ENCODE data around the gene SESN3.

DNA sequence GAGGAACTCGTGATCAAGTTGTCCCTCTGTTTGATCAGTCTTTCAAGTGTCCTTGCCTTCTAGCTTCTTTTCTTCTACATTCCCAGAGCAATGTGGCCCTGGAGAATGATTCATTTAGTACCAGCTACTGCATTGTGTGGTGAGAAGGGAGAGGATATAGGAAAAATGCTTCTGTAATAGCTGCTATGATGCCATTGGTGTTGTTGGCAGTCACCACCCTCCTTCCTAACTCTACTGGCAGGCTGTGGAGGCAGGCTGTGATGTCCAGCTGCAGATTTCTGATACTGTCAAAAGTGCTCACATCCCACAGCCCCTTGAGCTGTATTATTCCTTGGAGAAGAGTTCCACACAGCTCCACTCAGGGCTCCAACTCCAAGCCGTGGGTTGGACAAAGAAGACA, 88.6 kb downstream of the SESN3 start:
- TF ChIP-seq, protein P1, sequence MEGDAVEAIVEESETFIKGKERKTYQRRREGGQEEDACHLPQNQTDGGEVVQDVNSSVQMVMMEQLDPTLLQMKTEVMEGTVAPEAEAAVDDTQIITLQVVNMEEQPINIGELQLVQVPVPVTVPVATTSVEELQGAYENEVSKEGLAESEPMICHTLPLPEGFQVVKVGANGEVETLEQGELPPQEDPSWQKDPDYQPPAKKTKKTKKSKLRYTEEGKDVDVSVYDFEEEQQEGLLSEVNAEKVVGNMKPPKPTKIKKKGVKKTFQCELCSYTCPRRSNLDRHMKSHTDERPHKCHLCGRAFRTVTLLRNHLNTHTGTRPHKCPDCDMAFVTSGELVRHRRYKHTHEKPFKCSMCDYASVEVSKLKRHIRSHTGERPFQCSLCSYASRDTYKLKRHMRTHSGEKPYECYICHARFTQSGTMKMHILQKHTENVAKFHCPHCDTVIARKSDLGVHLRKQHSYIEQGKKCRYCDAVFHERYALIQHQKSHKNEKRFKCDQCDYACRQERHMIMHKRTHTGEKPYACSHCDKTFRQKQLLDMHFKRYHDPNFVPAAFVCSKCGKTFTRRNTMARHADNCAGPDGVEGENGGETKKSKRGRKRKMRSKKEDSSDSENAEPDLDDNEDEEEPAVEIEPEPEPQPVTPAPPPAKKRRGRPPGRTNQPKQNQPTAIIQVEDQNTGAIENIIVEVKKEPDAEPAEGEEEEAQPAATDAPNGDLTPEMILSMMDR (IDR thresholded peaks at IDR 0.05; ENCODE audit: insufficient read depth, low read length) = no peak
- TF ChIP-seq, protein P2, sequence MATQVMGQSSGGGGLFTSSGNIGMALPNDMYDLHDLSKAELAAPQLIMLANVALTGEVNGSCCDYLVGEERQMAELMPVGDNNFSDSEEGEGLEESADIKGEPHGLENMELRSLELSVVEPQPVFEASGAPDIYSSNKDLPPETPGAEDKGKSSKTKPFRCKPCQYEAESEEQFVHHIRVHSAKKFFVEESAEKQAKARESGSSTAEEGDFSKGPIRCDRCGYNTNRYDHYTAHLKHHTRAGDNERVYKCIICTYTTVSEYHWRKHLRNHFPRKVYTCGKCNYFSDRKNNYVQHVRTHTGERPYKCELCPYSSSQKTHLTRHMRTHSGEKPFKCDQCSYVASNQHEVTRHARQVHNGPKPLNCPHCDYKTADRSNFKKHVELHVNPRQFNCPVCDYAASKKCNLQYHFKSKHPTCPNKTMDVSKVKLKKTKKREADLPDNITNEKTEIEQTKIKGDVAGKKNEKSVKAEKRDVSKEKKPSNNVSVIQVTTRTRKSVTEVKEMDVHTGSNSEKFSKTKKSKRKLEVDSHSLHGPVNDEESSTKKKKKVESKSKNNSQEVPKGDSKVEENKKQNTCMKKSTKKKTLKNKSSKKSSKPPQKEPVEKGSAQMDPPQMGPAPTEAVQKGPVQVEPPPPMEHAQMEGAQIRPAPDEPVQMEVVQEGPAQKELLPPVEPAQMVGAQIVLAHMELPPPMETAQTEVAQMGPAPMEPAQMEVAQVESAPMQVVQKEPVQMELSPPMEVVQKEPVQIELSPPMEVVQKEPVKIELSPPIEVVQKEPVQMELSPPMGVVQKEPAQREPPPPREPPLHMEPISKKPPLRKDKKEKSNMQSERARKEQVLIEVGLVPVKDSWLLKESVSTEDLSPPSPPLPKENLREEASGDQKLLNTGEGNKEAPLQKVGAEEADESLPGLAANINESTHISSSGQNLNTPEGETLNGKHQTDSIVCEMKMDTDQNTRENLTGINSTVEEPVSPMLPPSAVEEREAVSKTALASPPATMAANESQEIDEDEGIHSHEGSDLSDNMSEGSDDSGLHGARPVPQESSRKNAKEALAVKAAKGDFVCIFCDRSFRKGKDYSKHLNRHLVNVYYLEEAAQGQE (IDR thresholded peaks at IDR 0.05; ENCODE audit: insufficient replicate concordance, low read depth) = no peak

All from HL-60 (cell line).